Smooth muscle cell of the brain vasculature (primary cell): ENCODE measurements around the gene RNF5.
"Not testable (repeated sequence)": the region's sequence is repeated elsewhere in the genome, so short reads cannot be mapped to it uniquely, and the experiment has no call there.

Experiments used
- DNase-seq: peaks from one replicate; pipeline ENCODE4 v3.0.0-alpha.2; 2012; ENCODE audit warnings: low read depth, low spot score

RNF5 gene

GRCh38 chr6:32175711-32176475, 2.3 kb upstream of the RNF5 start, which contains the start of gene AGPAT1:
Gene AGPAT1, minus strand, starts transcription at chr6:32176084. Its CDS starts 4,588 bp downstream, at chr6:32171496.
- peak; percentile 90 for DNase-seq

DNA sequence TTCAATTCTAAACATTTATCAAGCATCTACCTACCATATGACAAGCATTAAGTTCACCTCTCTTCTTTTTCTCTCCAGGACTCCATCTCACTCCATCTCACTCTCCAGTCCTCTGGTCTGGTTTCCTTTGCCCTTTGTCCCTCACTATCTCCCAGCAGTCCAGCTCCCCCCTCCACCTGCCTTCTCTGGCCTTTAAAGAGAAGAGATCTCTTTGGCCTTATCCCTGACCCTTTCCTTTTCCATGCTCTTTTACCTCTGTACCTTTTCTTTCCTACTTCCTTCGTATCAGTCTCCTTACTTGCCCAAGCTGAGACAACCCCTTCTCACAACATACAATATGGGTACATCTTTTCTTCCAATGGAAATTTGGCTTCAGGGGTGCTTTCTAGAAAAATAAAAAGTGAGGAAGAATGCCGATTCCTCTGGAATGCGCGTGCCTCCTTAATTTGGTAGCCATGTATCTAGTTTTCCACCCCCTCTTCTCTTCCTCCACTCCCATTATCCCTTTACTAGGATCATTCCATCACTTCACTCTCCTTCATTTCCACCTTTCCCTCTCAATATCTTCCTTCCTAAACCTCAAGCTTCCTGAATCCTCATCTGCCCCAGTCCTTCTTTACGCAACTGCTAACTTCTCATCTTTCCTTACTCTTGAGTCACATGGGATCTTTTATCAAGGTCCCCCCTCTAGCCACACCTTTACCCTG, 1.6 kb upstream of the RNF5 start:
- no peak for DNase-seq

DNA sequence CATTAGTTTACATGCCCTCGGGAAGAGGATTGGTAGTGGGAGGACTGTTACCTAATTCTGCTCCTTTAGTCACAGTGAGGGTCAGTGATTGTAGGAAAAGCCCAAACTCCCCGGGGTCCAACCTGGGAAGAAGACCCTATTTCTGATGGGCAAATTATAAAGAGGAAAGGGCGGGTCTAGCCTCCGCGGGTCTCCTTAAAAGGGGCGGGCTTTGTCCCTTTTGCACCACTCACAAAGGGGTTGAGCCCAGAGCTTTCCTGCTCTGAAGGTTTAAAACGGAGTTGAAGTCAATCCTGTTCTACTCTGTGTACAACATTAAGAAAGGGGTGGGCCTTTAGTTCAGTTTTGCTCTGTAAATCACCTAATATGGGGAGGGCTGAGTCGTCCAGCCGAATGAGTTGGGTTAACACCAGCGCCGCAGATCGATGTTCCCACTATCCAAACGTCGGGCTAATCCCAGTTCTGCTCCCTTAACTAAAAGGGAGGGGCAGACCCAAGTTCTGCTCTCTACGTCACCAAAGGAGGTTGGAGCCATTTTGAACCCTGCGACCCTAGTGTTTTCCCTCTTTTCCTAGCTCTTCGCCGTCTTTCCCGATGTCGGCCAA, 920 bp upstream of the RNF5 start:
- DNase-seq, result no peak

GRCh38 chr6:32178547-32179440, 589 bp downstream of the RNF5 start:
- no peak for DNase-seq

GRCh38 chr6:32179766-32180405, 1.7 kb downstream of the RNF5 start:
- no peak for DNase-seq

GRCh38 chr6:32181148-32181702, 3.0 kb downstream of the RNF5 start:
- no peak for DNase-seq

- no peak for DNase-seq
Measured at GRCh38 chr6:32181915-32182529, 3.8 kb downstream of the RNF5 start.

DNA sequence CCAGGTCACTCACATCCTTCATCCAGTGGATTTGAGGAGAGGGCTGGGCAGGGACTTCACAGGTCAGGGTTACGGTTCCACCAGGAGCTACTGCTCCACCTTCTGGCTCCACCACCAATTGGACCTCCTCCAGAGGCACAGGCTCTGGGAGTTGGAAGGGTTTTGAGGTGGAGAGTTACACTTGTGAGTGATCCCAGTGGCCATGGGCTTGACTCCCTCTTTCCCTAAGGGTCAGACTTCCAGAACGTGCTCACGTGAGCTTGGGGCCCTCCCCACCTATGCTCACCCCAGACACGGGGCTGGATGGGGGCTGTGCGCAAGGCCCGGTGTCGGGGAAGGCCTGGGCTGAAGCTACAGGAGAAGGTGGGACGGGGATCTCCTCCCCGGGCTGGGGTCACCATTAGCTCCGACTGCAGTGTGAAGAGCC, 4.4 kb downstream of the RNF5 start:
- no peak for DNase-seq

DNA sequence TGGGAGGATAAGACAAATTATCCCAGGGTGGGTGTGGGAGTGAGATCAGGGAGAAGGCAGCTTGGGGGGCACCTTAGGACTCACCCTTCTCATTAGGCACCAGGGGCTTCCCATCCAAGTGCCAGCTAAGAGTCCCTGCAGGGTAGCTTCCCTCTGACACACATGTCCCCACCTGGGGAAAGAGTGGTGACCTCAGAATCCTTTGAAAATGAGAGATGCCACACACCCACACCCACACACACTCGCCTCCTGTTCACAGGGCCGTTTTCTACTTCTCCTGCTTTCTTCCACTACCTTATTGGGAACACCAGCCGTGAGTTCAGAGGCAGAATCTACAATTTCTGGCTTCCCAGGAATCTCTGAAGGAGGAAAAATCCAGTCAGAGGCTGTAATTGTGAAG, 4.8 kb downstream of the RNF5 start:
- DNase-seq, result no peak

DNA sequence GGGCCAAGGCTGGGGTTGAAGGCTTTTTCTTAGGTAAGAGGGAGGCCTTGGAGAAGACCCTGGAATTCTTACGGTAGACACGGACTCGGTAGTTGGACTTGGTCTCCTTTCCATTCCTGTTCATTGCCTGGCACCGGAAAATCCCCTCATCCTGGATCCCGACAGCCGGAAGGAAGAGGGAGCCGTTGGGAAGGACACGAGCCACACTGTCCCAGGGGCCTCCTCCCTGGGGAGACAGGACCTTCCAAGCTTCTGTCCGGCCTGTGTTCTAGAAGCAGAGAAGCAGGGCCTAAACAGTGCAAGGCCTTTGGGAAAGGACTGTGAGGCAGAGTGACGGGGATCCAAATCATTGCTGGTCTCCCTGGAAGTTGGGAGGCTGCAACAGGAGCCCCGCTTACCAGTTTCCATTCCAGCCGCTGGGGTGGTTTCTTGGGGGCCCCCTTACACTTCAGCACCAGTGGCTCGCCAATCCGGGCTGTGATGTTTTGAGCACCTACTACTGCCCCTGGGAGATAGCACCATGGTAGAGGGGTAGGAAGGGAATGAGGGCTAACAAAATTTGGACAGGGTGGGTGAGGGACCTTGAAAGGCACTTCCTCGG, 5.4 kb downstream of the RNF5 start:
- no peak for DNase-seq

DNA sequence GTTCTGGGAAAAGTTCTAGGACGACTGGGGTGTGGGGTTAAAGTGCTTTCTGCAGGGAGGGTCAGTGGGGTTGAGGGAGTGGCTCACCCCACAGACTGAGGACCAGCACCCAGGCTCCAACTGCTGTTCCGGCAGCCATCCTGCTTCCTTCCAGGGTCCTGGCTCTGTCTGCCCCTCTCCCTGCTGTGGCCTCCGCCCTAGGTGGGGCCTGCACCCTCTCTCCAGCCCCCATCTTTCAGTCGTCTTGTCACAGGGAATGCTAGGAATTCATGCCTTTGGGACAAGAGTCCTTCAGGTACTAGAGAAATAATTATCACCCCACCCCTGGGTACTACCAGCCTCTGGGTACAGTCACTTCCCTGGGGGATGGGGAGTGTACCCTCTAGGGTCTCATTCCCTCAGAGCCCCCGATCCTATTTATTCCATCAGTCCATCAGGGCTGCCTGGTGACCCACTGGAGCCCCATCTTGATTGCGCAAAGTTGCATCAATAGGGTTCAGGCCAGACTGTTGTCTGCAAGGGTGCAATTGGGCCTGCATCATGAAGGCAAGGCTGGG, 6.0 kb downstream of the RNF5 start, which contains the start of gene AGER:
TSS of gene AGER (minus strand) at position 170 of the 557 bp plus-strand sequence. CDS start at position 139, 31 bp downstream.
- DNase-seq, result no peak

- DNase-seq, result peak; percentile 33
Measured at GRCh38 chr6:32185681-32186131, 7.5 kb downstream of the RNF5 start.

DNA sequence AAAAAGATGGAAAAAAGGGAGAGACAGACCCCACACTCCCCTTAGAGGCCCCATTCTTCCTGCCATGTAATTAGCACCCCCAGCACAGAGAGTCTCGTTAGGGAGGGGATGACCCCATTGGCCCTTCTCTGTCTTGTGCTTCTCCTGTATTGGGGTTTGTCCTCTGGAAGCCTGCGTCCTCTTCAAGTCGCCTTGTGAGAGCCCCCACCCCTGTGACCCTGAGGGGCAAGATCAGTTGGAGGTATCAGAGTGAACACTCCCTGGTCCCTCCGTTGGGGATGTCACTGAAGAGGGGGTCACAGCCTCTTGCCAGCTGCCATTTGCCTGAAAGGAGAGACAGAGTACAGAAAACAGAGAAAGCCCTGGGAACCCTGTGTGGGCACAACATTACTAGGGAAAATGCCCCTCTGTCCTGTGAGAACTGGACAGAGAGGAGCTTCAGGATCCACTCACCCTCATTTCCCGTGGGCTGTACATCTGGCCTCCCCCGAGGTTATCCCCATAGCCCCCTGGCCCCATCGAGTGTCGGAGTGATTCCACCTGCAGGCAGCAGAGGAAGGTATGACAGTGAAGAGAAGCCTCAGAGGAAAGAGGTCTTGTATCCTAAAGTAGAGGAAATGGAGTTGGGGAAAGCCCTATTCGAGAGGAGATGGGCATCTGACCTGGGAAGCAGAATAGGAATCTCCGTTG, 8.1 kb downstream of the RNF5 start:
- DNase-seq, result not testable (repeated sequence)

GRCh38 chr6:32187009-32187709, 9.0 kb downstream of the RNF5 start:
- no peak for DNase-seq

GRCh38 chr6:32187725-32188380, 9.6 kb downstream of the RNF5 start:
- not testable (repeated sequence) for DNase-seq

DNA sequence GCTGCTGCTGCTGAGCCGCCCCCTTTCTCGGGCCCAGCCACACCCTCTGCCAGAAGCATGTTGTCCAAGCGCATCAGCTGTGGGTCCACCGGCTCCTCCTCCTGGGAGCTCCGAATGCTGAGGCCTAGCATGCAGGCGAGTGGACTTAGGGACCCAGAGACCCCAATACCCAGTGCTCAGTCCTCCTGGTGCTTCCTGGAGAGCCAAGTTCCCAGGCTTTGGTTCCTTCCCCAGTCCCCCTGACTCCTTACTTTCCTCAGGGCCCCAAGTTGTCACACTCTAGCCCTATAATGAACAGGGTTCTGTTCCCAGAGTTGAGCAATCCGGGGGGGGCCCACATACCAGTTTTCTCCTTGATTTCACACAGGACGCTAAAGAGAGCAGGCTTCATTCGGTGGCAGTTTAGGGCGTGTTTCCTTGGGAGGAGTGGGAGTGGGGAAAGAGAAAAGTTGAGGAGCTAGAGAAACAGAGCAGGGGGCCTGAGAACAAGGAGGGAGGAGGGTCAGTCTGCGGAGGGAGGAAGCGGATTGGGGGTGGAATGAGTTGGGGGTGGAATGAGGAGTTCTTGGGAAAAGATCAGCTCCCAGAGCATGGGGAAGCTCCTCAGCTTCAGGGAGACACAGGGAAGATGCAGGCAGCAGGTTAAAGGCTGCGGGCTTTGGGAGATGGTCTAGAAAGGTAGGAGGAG, 10.3 kb downstream of the RNF5 start:
- DNase-seq, result no peak
